Transverse colon (tissue), 3 donors: ENCODE measurements around the gene STEAP3.

ENCODE experiments used
- EP300 ChIP-seq: sonication (generic); formaldehyde crosslinking; IDR thresholded peaks from one replicate; pipeline ENCODE4 v1.6.1; 2017; ENCODE audit warnings: antibody characterized with exemption, low read depth
- TF ChIP-seq, protein P1 (sequence below), 5 experiments: fragments of 200-600 bp in 3 of 5; fragments of 450-650 bp in 2 of 5; sonication (generic) in 3 of 5; IDR thresholded peaks; 1 replicate in 2 of 5; 2 replicates in 3 of 5; pipeline ENCODE4 v1.5.1; 2016 to 2017; ENCODE audit warnings: antibody characterized with exemption in 5 of 5, inconsistent platforms in 3 of 5, mild to moderate bottlenecking in 2 of 5, moderate library complexity in 1 of 5

DNA sequence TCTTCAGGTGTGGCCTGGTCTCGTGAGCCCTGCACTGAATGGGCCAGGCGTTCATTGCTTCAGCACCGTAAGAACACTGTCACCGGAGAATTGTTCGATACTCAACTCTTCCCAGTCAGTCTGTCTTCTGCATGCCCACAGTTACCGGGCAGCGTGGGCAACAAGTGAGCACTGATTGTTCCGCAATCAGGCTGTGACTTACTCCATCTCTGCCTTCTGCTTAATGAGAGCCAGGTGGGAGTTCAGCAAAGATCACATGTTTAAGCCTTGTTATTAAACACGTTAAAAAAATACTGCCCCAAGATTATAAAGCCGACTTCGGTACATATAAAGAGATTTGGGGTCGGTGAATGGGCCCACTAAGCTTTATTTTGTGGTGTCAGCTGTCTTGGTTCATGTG lies 3.7 kb downstream of the STEAP3 start:
- no peak for TF ChIP-seq EP300
- TF ChIP-seq, protein P1, sequence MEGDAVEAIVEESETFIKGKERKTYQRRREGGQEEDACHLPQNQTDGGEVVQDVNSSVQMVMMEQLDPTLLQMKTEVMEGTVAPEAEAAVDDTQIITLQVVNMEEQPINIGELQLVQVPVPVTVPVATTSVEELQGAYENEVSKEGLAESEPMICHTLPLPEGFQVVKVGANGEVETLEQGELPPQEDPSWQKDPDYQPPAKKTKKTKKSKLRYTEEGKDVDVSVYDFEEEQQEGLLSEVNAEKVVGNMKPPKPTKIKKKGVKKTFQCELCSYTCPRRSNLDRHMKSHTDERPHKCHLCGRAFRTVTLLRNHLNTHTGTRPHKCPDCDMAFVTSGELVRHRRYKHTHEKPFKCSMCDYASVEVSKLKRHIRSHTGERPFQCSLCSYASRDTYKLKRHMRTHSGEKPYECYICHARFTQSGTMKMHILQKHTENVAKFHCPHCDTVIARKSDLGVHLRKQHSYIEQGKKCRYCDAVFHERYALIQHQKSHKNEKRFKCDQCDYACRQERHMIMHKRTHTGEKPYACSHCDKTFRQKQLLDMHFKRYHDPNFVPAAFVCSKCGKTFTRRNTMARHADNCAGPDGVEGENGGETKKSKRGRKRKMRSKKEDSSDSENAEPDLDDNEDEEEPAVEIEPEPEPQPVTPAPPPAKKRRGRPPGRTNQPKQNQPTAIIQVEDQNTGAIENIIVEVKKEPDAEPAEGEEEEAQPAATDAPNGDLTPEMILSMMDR (IDR thresholded peaks at IDR 0.05), result no peak
